Esophagus (tissue), 2 donors: ENCODE measurements around the gene OSBPL8. TPM values are rescaled to one million over a fixed set of nuclear protein-coding genes. Genes with fewer than 3 reads are reported as not detected.

Experiments
- H3K27ac ChIP-seq, 2 donors: one replicate each; pipeline ENCODE4 v1.5.1; 2013; ENCODE audit warnings: low read depth in 2 of 2, mild to moderate bottlenecking in 2 of 2, inconsistent platforms in 1 of 2, low read length in 1 of 2, moderate library complexity in 1 of 2
- H3K27me3 ChIP-seq, 2 donors: one replicate each; pipeline ENCODE4 v1.6.1; 2013; ENCODE audit warnings: low read length in 2 of 2, control low read depth in 1 of 2, mild to moderate bottlenecking in 1 of 2; ENCODE audit not compliant: insufficient read depth in 2 of 2, control insufficient read depth in 1 of 2
- H3K36me3 ChIP-seq, 2 donors: one replicate each; pipeline ENCODE4 v1.6.1; 2013; ENCODE audit warnings: low read length in 1 of 2; ENCODE audit not compliant: control insufficient read depth in 2 of 2, insufficient read depth in 2 of 2
- H3K4me1 ChIP-seq, 2 donors: one replicate each; pipeline ENCODE4 v1.6.1; 2013; ENCODE audit warnings: low read length in 1 of 2; ENCODE audit not compliant: control insufficient read depth in 2 of 2, insufficient read depth in 2 of 2
- H3K4me3 ChIP-seq, 2 donors: one replicate each; pipeline ENCODE4 v1.5.1; 2013; ENCODE audit warnings: low read length in 2 of 2, mild to moderate bottlenecking in 2 of 2, low read depth in 1 of 2, moderate library complexity in 1 of 2
- H3K9me3 ChIP-seq, 2 donors: one replicate each; pipeline ENCODE4 v1.6.1; 2013; ENCODE audit warnings: mild to moderate bottlenecking in 2 of 2, low read depth in 1 of 2, low read length in 1 of 2, moderate library complexity in 1 of 2; ENCODE audit not compliant: control insufficient read depth in 2 of 2, insufficient read depth in 1 of 2
- WGBS, 2 donors: extraction: QIAGEN DNeasy Blood & Tissue Kit; methylation state at CpG; one replicate each; pipeline ENCODE4 v1.1.7; 2013; 5-methylcytosine and 5-hydroxymethylcytosine counted together
- polyA plus RNA-seq, 2 donors: library from polyadenylated mRNA; stranded (reverse); fragments of 200-250 nt; gene quantifications; one replicate each; pipeline ENCODE4 v1.2.3, GENCODE V29; 2013
- donor health status: healthy with polysubstance abuse.
- donor health status: Bipolar disorder and iron deficiency.

OSBPL8 gene
- polyA plus RNA-seq, 2 donors, result 9.3 to 11.1 TPM

GRCh38 chr12:76556368-76556767, 3.2 kb downstream of the OSBPL8 start:
- WGBS, 2 donors, result 94 to 96% methylated on average over 4 of the region's 4 CpGs
- no peak overlapping the region for H3K27ac ChIP-seq
- H3K4me3 ChIP-seq, result no peak overlapping the region
- no peaks in the 10 kb centered on the region for H3K36me3 ChIP-seq
- no peaks in the 10 kb centered on the region for H3K27me3 ChIP-seq
- H3K9me3 ChIP-seq, result no peaks in the 10 kb centered on the region
- no peaks in the 10 kb centered on the region for H3K4me1 ChIP-seq

GRCh38 chr12:76555797-76556196, 3.8 kb downstream of the OSBPL8 start:
- H3K27ac ChIP-seq, result no peak overlapping the region
- no peaks in the 10 kb centered on the region for H3K27me3 ChIP-seq
- 87 to 94% methylated on average over 2 of the region's 2 CpGs for WGBS, 2 donors
- no peak overlapping the region for H3K4me3 ChIP-seq
- H3K4me1 ChIP-seq, result no peaks in the 10 kb centered on the region
- no peaks in the 10 kb centered on the region for H3K9me3 ChIP-seq
- no peaks in the 10 kb centered on the region for H3K36me3 ChIP-seq

GRCh38 chr12:76555231-76555767, 4.3 kb downstream of the OSBPL8 start:
- Histone ChIP-seq H3K27ac (no peak overlapping the region), H3K4me1 (no peaks in the 10 kb centered on the region), H3K27me3 (no peaks in the 10 kb centered on the region), H3K9me3 (no peaks in the 10 kb centered on the region), H3K36me3 (no peaks in the 10 kb centered on the region), H3K4me3 (no peak overlapping the region)
- WGBS, 2 donors, result 72 to 77% methylated on average over 7 of the region's 7 CpGs

- no peaks in the 10 kb centered on the region for H3K27me3 ChIP-seq
- no peak overlapping the region for H3K27ac ChIP-seq
- H3K4me3 ChIP-seq, result no peak overlapping the region
- no peaks in the 10 kb centered on the region for H3K9me3 ChIP-seq
- WGBS, 2 donors, result 88 to 93% methylated on average over 2 of the region's 2 CpGs
- H3K36me3 ChIP-seq, result no peaks in the 10 kb centered on the region
- H3K4me1 ChIP-seq, result no peaks in the 10 kb centered on the region
Observed at GRCh38 chr12:76554405-76555230, 5.0 kb downstream of the OSBPL8 start.

- H3K27me3 ChIP-seq, result no peaks in the 10 kb centered on the region
- H3K4me3 ChIP-seq, result no peak overlapping the region
- H3K9me3 ChIP-seq, result no peaks in the 10 kb centered on the region
- H3K36me3 ChIP-seq, result no peaks in the 10 kb centered on the region
- H3K4me1 ChIP-seq, result no peaks in the 10 kb centered on the region
- 91 to 92% methylated on average over 3 of the region's 3 CpGs for WGBS, 2 donors
- H3K27ac ChIP-seq, result no peak overlapping the region
Observed at GRCh38 chr12:76552343-76552938, 7.1 kb downstream of the OSBPL8 start.

- no peaks in the 10 kb centered on the region for H3K36me3 ChIP-seq
- H3K4me3 ChIP-seq, result no peak overlapping the region
- H3K9me3 ChIP-seq, result no peaks in the 10 kb centered on the region
- H3K27me3 ChIP-seq, result no peaks in the 10 kb centered on the region
- WGBS, 2 donors, result 65 to 81% methylated on average over 5 of the region's 5 CpGs
- H3K4me1 ChIP-seq, result no peaks in the 10 kb centered on the region
- H3K27ac ChIP-seq, result no peak overlapping the region
Observed at GRCh38 chr12:76551482-76551888, 8.1 kb downstream of the OSBPL8 start.

GRCh38 chr12:76549131-76549530, 10.4 kb downstream of the OSBPL8 start:
- WGBS, 2 donors, result 67 to 77% methylated on average over 4 of the region's 4 CpGs

GRCh38 chr12:76548222-76548837, 11.2 kb downstream of the OSBPL8 start:
- Histone ChIP-seq H3K4me1 (peaks cover 0 to 2% of the 10 kb centered on the region in 2 donors), H3K36me3 (no peaks in the 10 kb centered on the region), H3K4me3 (no peak overlapping the region), H3K27me3 (no peaks in the 10 kb centered on the region), H3K9me3 (no peaks in the 10 kb centered on the region), H3K27ac (no peak overlapping the region)
- 62 to 66% methylated on average over 3 of the region's 3 CpGs for WGBS, 2 donors

More at GRCh38 chr12:76549131-76549530, 10.4 kb downstream of the OSBPL8 start:
- Histone ChIP-seq H3K4me3 (no peak overlapping the region), H3K27me3 (no peaks in the 10 kb centered on the region), H3K9me3 (no peaks in the 10 kb centered on the region), H3K4me1 (peaks cover 0 to 2% of the 10 kb centered on the region in 2 donors), H3K27ac (no peak overlapping the region), H3K36me3 (no peaks in the 10 kb centered on the region)

GRCh38 chr12:76547526-76547925, 12.0 kb downstream of the OSBPL8 start:
- 73 to 78% methylated on average over 1 of the region's 1 CpG for WGBS, 2 donors
- Histone ChIP-seq H3K4me1 (peaks cover 0 to 2% of the 10 kb centered on the region in 2 donors), H3K27me3 (no peaks in the 10 kb centered on the region)

More at GRCh38 chr12:76547526-76547925, 12.0 kb downstream of the OSBPL8 start:
- Histone ChIP-seq H3K36me3 (no peaks in the 10 kb centered on the region), H3K27ac (no peak overlapping the region), H3K4me3 (no peak overlapping the region), H3K9me3 (no peaks in the 10 kb centered on the region)
